Nephron progenitor cell (in vitro differentiated cells): Measurements from ENCODE around the gene GMDS.

Experiments
- DNase-seq: peaks from one replicate; pipeline ENCODE4 v3.0.0; 2021
- H3K27ac Mint-ChIP-seq: 2 replicates; pipeline ENCODE4 v1.8.0; 2021; ENCODE audit warnings: mild to moderate bottlenecking, moderate library complexity, mixed read lengths
- H3K27me3 Mint-ChIP-seq: 2 replicates; pipeline ENCODE4 v1.8.0; 2021; ENCODE audit warnings: mild to moderate bottlenecking, low read depth, mixed read lengths; ENCODE audit not compliant: poor library complexity
- H3K36me3 Mint-ChIP-seq: 2 replicates; pipeline ENCODE4 v1.8.0; 2021; ENCODE audit warnings: low read depth, mixed read lengths
- H3K4me1 Mint-ChIP-seq: 2 replicates; pipeline ENCODE4 v1.8.0; 2021; ENCODE audit warnings: mixed read lengths
- H3K4me3 Mint-ChIP-seq: 2 replicates; pipeline ENCODE4 v1.8.0; 2021; ENCODE audit warnings: mild to moderate bottlenecking, moderate library complexity, mixed read lengths
- H3K9me3 Mint-ChIP-seq: 2 replicates; pipeline ENCODE4 v1.8.0; 2021; ENCODE audit warnings: mild to moderate bottlenecking, moderate library complexity, mixed read lengths
- CTCF ChIP-seq: fragments of 200-600 bp; sonication (generic); IDR thresholded peaks from 2 replicates; pipeline ENCODE4 v1.5.0; 2021; ENCODE audit warnings: antibody characterized with exemption

GMDS gene

GRCh38 chr6:1686117-1687098, 559.0 kb downstream of the GMDS start:
- peak overlapping the region; percentile 54 for H3K4me3 Mint-ChIP-seq
- DNase-seq = no peak

GRCh38 chr6:1679688-1680068, 565.7 kb downstream of the GMDS start:
- no peak overlapping the region for H3K27ac Mint-ChIP-seq
- no peak for TF ChIP-seq CTCF
- peaks cover 21% of the 10 kb centered on the region for H3K9me3 Mint-ChIP-seq
- peaks cover 24% of the 10 kb centered on the region for H3K36me3 Mint-ChIP-seq
- H3K27me3 Mint-ChIP-seq = peaks cover 4% of the 10 kb centered on the region
- no peak for DNase-seq
- H3K4me1 Mint-ChIP-seq = peaks cover 33% of the 10 kb centered on the region
- H3K4me3 Mint-ChIP-seq = no peak overlapping the region

More at GRCh38 chr6:1686117-1687098, 559.0 kb downstream of the GMDS start:
- Mint-ChIP-seq H3K27me3 (peaks cover 11% of the 10 kb centered on the region), H3K9me3 (peaks cover 11% of the 10 kb centered on the region), H3K4me1 (peaks cover 33% of the 10 kb centered on the region), H3K27ac (peak overlapping the region; percentile 73), H3K36me3 (peaks cover 6% of the 10 kb centered on the region)
- TF ChIP-seq CTCF = peak; percentile 12

GRCh38 chr6:1679031-1679687, 566.2 kb downstream of the GMDS start:
- H3K9me3 Mint-ChIP-seq = peaks cover 25% of the 10 kb centered on the region
- H3K4me1 Mint-ChIP-seq = peaks cover 28% of the 10 kb centered on the region
- peaks cover 24% of the 10 kb centered on the region for H3K36me3 Mint-ChIP-seq
- no peak overlapping the region for H3K4me3 Mint-ChIP-seq
- no peak for TF ChIP-seq CTCF
- no peak for DNase-seq
- no peak overlapping the region for H3K27ac Mint-ChIP-seq
- peaks cover 4% of the 10 kb centered on the region for H3K27me3 Mint-ChIP-seq

GRCh38 chr6:1678201-1678600, 567.2 kb downstream of the GMDS start:
- Mint-ChIP-seq H3K9me3 (peaks cover 35% of the 10 kb centered on the region), H3K4me1 (peaks cover 26% of the 10 kb centered on the region), H3K27ac (peak overlapping the region; percentile 44), H3K36me3 (peaks cover 33% of the 10 kb centered on the region), H3K4me3 (no peak overlapping the region), H3K27me3 (peaks cover 4% of the 10 kb centered on the region)
- no peak for TF ChIP-seq CTCF
- DNase-seq = no peak

- no peak for TF ChIP-seq CTCF
- H3K36me3 Mint-ChIP-seq = peaks cover 80% of the 10 kb centered on the region
- DNase-seq = no peak
Observed at GRCh38 chr6:1672379-1672778, 573.0 kb downstream of the GMDS start.

More at GRCh38 chr6:1672379-1672778, 573.0 kb downstream of the GMDS start:
- Mint-ChIP-seq H3K9me3 (peaks cover 47% of the 10 kb centered on the region), H3K27ac (no peak overlapping the region), H3K4me1 (peaks cover 32% of the 10 kb centered on the region), H3K27me3 (peaks cover 7% of the 10 kb centered on the region), H3K4me3 (no peak overlapping the region)
